GM19239 (cell line): ENCODE data around the gene GPRC5D.

ENCODE experiments used
- DNase-seq: peaks from one replicate; pipeline ENCODE4 v3.0.0; 2011; ENCODE audit warnings: low spot score; ENCODE audit not compliant: insufficient read length
- FAIRE-seq: peaks from 2 replicates; lab custom pipeline; 2011; peaks lifted over from hg19 to GRCh38; lab: Jason Lieb, UNC

GPRC5D gene

GRCh38 chr12:12891080-12891880 is 60.7 kb downstream of the GPRC5D start, which contains the start of gene GPRC5A:
Gene GPRC5A (plus strand): TSS chr12:12891562. CDS start chr12:12908250, 16,688 bp downstream.
- no peak for DNase-seq
- FAIRE-seq: no peak
